ENCODE measurements around the gene BAD. TPM values are rescaled to one million over a fixed set of nuclear protein-coding genes. Genes with fewer than 3 reads are reported as not detected.

Gene BAD
- total RNA-seq, 1 experiment from 2014 or later = 48.4 TPM

GRCh38 chr11:64263947-64264317 lies 20.5 kb downstream of the BAD start:
- H3K36me3 ChIP-seq (ENCODE audit: insufficient read depth, low read length, poor library complexity, severe bottlenecking) = peaks cover 60% of the 10 kb centered on the region
- POLR2A ChIA-PET (ENCODE audit: low non-redundant PET) = no interaction called here
- H3K9me3 ChIP-seq (ENCODE audit: low read depth, low read length, poor library complexity, severe bottlenecking) = no peaks in the 10 kb centered on the region
- no TSS peak for BruUV-seq (replicated peaks)
- no peak for DNase-seq (ENCODE audit: low spot score)
- CTCF ChIA-PET = interaction anchor here (0.5 kb wide), 1 partner anchor 22 kb away, joined by 5 read pairs; no protein-coding TSS in a partner anchor
- no peak overlapping the region for H3K27ac ChIP-seq (ENCODE audit: low read depth, low read length, poor library complexity, severe bottlenecking)
- peaks cover 9% of the 10 kb centered on the region for H3K4me1 ChIP-seq (ENCODE audit: insufficient read depth, low read length, poor library complexity, severe bottlenecking)
- H3K4me3 ChIP-seq (ENCODE audit: low read depth, low read length, poor library complexity, severe bottlenecking) = no peak overlapping the region
- TF ChIP-seq CTCF (conservative IDR thresholded peaks at IDR 0.05; ENCODE audit: low read depth, low read length) (no peak), EZH2 (IDR thresholded peaks at IDR 0.05; ENCODE audit: borderline replicate concordance, low read depth, low read length, poor library complexity, severe bottlenecking) (no peak)
- H3K27me3 ChIP-seq (replicated peaks; ENCODE audit: insufficient read depth, low read depth, low read length, poor library complexity) = no peaks in the 10 kb centered on the region
- intact Hi-C loops (cut with micrococcal nuclease; ENCODE audit: unreplicated experiment) = no loop called here

GRCh38 chr11:64263021-64263946 lies 21.2 kb downstream of the BAD start:
- TF ChIP-seq CTCF (conservative IDR thresholded peaks at IDR 0.05; ENCODE audit: low read depth, low read length) (no peak), EZH2 (IDR thresholded peaks at IDR 0.05; ENCODE audit: borderline replicate concordance, low read depth, low read length, poor library complexity, severe bottlenecking) (no peak)
- ChIA-PET POLR2A (ENCODE audit: low non-redundant PET) (no interaction called here), CTCF (interaction anchor here (0.5 kb wide), 1 partner anchor 78 kb away, joined by 3 read pairs; the partner anchor contains the start of gene STIP1)
- Histone ChIP-seq H3K27ac (ENCODE audit: low read depth, low read length, poor library complexity, severe bottlenecking) (no peak overlapping the region), H3K4me3 (ENCODE audit: low read depth, low read length, poor library complexity, severe bottlenecking) (no peak overlapping the region), H3K27me3 (replicated peaks; ENCODE audit: insufficient read depth, low read depth, low read length, poor library complexity) (no peaks in the 10 kb centered on the region), H3K4me1 (ENCODE audit: insufficient read depth, low read length, poor library complexity, severe bottlenecking) (peaks cover 2% of the 10 kb centered on the region), H3K36me3 (ENCODE audit: insufficient read depth, low read length, poor library complexity, severe bottlenecking) (peaks cover 66% of the 10 kb centered on the region), H3K9me3 (ENCODE audit: low read depth, low read length, poor library complexity, severe bottlenecking) (no peaks in the 10 kb centered on the region)
- DNase-seq (ENCODE audit: low spot score) = no peak
- intact Hi-C loops (cut with micrococcal nuclease; ENCODE audit: unreplicated experiment) = no loop called here
- BruUV-seq (replicated peaks) = no TSS peak

- no peak for DNase-seq (ENCODE audit: low spot score)
- Histone ChIP-seq H3K4me1 (ENCODE audit: insufficient read depth, low read length, poor library complexity, severe bottlenecking) (no peaks in the 10 kb centered on the region), H3K27ac (ENCODE audit: low read depth, low read length, poor library complexity, severe bottlenecking) (no peak overlapping the region), H3K27me3 (replicated peaks; ENCODE audit: insufficient read depth, low read depth, low read length, poor library complexity) (no peaks in the 10 kb centered on the region), H3K4me3 (ENCODE audit: low read depth, low read length, poor library complexity, severe bottlenecking) (no peak overlapping the region), H3K9me3 (ENCODE audit: low read depth, low read length, poor library complexity, severe bottlenecking) (no peaks in the 10 kb centered on the region), H3K36me3 (ENCODE audit: insufficient read depth, low read length, poor library complexity, severe bottlenecking) (peaks cover 68% of the 10 kb centered on the region)
- CTCF ChIA-PET = no interaction called here
- intact Hi-C loops (cut with micrococcal nuclease; ENCODE audit: unreplicated experiment) = no loop called here
- TF ChIP-seq EZH2 (IDR thresholded peaks at IDR 0.05; ENCODE audit: borderline replicate concordance, low read depth, low read length, poor library complexity, severe bottlenecking) (no peak), CTCF (conservative IDR thresholded peaks at IDR 0.05; ENCODE audit: low read depth, low read length) (no peak)
- BruUV-seq (replicated peaks) = no TSS peak
- POLR2A ChIA-PET (ENCODE audit: low non-redundant PET) = no interaction called here
Observed at GRCh38 chr11:64262271-64263002, 22.0 kb downstream of the BAD start.
